Astrocyte (in vitro differentiated cells and primary cell): Measurements from ENCODE around the gene CCZ1.
"Not testable (repeated sequence)": the region's sequence is repeated elsewhere in the genome, so short reads cannot be mapped to it uniquely, and the experiment has no call there.

Experiments used
- CTCF ChIP-seq: IDR thresholded peaks from 2 replicates; pipeline ENCODE4 v1.5.1; 2011; ENCODE audit warnings: low read depth, mild to moderate bottlenecking, inconsistent platforms, low read length, moderate library complexity; ENCODE audit not compliant: insufficient read depth
- EZH2 ChIP-seq: IDR thresholded peaks from 2 replicates; pipeline ENCODE4 v1.6.1; 2012; ENCODE audit warnings: mild to moderate bottlenecking, low read length, inconsistent platforms; ENCODE audit not compliant: insufficient read depth

- TF ChIP-seq CTCF, EZH2: not testable (repeated sequence)
Observed at GRCh38 chr7:5931905-5932644, 33.5 kb downstream of the CCZ1 start.
